Measurements from ENCODE around the gene NCBP2L.

Gene NCBP2L

DNA sequence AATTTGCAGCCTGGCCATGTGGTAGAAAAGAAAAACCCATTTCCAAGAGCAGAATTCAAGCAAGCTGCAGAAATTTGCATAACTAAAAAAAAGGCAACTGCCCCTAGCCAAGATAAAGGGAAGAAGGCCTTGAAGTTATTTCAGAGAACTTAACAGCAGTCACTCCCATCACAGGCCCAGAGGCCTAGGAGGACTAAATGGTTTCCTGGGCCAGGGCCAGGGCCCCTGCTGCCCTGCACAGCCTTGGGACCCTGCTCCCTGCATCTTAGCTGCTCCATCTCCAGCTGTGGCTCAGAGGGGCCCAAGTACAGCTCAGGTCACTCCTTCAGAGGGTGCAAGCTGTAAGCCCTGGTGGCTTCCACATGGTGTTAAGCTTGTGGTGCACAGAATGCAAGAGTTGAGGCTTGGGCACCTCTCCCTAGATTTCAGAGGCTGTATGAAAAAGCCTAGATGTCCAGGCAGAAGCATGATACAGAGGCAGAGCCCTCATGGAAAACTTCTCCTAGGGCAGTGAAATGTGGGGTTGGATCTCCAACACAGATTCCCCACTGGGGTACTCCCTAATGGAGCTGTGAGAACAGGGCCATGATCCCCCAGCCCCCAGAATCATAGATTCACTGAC is 41.5 kb downstream of the NCBP2L start:
- DNase-seq = no peak

GRCh38 chrX:107823042-107823441 is 45.5 kb downstream of the NCBP2L start:
- no peak for DNase-seq

GRCh38 chrX:107823456-107823855 is 45.9 kb downstream of the NCBP2L start:
- DNase-seq = no peak

DNA sequence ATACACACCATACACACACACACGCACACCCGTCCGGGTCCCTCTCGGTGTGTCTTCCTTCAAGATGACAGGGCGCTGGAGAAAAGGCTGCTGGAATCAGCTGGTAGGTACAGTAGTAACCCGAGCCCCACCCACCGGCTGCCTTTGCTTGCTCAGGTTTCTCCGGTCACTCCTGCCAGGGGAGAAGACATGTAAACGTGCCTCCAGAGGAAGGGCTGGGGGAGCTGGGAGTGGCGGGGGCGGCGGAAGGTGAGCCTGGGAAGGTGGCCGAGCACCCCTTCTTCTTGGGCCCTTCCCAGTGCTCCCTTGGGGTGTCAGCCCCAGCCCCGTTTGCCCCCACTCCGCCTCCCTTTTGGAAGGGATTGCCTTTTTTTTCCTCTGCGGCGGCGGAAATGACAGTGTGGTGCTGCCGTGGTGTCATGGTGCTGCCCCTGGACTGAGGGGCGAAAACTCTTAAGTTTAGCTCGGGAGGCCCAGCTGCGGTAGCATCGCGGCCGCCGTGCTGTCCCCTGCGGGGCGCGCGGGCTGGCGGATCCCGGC is 48.2 kb downstream of the NCBP2L start, which contains the start of gene MID2:
MID2 (plus strand) TSS at position 169 of the 540 bp plus-strand sequence. CDS start 561 bp downstream, outside the sequence.
- DNase-seq = peak; percentile 59

DNA sequence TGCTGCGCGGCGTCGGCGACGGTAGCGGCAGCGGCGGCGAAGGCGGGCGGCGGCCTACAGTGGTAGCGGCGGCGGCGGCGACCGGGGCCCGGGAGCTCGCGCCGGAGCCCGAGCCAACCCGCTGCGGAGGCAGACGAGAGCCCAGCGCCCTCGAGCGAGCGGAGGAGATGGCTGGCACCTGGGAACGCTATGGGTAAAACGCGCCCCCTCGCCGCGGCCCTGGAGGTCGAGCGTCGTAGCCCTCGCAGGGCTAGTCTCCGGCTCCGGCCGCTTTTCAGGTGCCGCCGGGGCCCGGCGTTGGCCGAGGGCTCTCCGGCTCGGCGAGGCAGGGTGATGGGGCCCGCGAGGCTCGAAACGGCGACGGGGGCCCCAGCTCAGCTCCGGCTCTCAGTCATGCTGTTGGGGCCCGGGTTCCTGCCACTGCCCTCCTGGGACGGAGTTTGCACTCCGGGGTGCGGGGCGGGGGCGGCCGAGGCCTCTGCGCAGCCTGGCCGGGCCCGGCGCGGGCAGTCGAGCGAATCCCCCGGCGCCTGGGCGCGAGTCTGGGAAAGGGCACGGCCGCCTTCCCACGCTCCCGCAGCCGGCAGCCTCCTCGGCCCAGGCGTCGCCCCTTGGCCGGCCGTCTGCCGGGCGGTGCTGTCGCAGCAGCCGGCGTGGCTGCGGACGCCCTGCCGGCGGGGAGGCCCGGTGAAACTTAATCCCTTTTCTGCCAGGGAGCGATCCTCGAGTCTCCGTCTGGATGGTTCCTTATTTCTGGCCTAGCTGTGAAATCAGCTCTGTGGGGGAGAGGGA is 48.9 kb downstream of the NCBP2L start:
- DNase-seq = peak; percentile 36

DNA sequence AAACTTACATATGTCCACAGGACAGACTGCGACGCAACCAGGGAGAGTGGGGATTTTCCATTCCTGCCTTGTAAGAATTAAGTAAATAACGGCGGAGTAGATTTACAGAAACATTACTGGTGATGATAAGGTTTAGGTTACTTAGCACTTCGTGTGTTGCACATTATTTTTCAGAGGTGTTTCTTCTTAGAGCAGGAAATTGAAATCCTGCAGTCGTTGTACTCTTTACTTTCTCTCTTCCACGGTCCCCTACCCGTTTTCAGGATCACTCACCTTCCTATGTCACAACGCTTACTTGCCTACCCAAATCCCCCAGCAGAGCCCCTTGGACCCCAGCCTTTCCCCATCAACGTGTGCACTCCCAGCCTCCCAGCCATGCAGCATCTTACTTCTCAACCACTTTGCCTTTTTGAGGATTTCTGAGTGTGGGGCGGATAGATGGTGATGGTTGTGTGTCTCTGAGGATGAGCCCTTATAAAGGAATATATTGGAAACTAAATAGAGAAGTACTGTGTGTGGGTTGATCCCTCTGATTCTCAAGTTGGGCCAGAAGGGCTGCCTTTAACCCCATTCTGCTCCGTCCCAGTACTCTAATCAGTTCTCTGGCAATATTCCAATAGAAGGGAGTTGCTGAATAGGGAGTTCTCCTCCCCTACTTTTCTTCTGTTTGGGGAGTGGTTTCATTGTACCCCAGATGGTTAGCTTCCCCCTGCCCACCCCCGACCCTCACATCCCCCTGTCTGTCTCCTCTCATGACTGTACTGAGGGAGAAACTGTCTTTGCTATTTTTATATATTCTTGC is 49.7 kb downstream of the NCBP2L start:
- no peak for DNase-seq

- DNase-seq = no peak
Observed at GRCh38 chrX:107827852-107828251, 50.3 kb downstream of the NCBP2L start.

DNA sequence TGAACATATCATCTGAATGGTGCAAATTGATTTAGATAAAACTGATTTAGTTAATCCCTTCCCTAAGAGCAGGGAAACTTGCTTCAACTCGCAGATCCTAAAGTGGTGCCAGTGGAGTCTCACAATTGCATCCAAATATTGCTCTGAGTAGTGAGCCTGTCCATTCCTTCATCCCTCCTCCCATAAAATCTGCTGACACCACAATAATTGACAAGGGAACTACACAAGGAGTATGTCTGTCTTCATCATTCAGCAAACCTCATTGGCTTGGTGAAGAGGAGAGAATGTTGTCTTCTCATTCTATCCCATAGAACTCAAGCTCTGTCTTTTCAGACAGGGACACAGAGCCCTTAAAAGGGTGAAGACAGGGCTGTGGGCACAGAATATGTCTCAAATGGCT is 52.3 kb downstream of the NCBP2L start:
- no peak for DNase-seq

- no peak for DNase-seq
Observed at GRCh38 chrX:107831071-107831730, 53.7 kb downstream of the NCBP2L start.

DNA sequence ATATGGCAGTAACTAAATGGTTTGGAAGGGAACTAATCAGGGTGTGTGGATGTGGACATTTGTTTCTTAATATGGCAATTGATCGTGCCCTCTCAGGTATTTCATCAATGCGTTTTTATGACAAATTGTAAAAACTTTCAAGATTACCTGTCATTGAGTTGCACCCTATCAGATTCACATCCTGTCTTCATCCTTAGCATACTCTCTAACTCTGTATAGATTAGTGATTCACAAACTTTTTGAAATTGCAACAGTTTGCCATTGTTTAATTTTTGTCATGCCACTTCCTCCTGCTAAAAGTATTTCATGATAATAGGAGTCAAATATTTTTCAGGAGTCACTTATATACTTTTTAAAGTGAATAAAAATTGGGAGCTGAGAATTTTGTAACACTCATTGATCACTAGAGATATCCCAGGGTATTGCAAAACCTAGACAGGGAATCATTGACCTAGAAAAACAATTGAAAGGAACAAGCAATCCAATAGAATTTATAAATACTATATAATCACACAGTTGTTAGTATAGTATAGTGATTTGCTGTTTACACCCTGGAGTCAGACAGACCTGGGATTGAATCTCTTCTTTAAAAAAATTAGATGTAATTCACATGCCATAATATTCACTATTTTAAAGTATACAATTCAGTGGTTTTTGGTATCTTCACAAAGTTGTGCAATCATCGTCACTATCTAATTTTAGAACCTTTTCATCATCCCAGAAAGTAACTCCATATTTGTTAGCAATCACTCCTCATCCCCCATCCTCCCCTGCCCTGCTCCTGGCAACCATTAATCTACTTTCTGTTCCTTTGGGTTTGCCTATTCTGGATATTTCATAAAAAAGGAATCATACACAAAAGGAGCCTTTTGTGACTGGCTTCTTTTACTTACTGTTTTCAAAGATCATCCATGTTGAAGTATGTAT is 57.0 kb downstream of the NCBP2L start:
- no peak for DNase-seq

- no peak for DNase-seq
Observed at GRCh38 chrX:107836958-107837357, 59.4 kb downstream of the NCBP2L start.

- no peak for DNase-seq
Observed at GRCh38 chrX:107840971-107841370, 63.4 kb downstream of the NCBP2L start.

DNA sequence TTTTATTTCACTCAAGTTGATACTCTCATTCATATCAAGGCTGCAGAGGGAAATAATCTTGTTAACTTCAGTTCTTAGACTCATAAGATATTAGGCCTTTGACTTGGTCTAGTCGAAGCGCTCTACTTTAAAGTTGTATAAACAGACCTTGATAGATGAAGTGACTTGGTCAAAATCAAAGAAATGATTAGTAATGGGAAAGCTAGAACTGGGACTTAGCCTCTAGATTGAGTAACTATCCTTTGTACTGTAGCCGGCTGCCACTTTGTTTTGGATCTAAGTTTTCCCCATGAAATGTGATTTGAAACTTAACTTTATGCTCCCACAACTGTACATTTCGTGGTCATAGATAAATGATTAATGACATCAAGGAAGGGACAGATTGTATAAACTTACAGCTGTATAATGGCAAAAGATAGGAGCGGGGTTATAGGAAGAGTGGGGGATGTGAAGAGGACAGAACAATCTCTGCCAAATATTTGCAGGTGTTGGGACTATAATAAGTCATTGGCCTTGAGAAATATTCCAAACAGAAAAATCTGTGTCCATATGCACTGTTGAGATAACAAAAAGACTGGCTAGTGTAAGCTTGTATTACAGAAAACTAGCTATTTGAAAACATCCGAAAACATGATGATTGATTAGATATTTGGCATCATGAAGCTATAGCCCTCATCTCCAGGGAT is 65.3 kb downstream of the NCBP2L start:
- no peak for DNase-seq

Measured in femur (tissue), 1 donor.